Activated CD4-positive, alpha-beta T cell treated with anti-CD3 and anti-CD28 coated beads, Interleukin-2, amount 50 U/mL, for 16 hours (primary cell): ENCODE results near the gene SLC19A1.

Source experiments
- DNase-seq: peaks from one replicate; pipeline ENCODE4 v3.0.0-alpha.2; 2020

SLC19A1 gene

GRCh38 chr21:45461806-45462341, 80.4 kb downstream of the SLC19A1 start:
- DNase-seq, result no peak

- DNase-seq, result no peak
Observed at GRCh38 chr21:45461369-45461750, 80.9 kb downstream of the SLC19A1 start.

- DNase-seq, result no peak
Observed at GRCh38 chr21:45460611-45461368, 81.5 kb downstream of the SLC19A1 start.

GRCh38 chr21:45460011-45460565, 82.2 kb downstream of the SLC19A1 start:
- DNase-seq, result no peak

- DNase-seq, result no peak
Observed at GRCh38 chr21:45459171-45460010, 82.8 kb downstream of the SLC19A1 start.

- DNase-seq, result no peak
Observed at GRCh38 chr21:45458281-45459170, 83.7 kb downstream of the SLC19A1 start.

- DNase-seq, result no peak
Observed at GRCh38 chr21:45457832-45458172, 84.4 kb downstream of the SLC19A1 start.

GRCh38 chr21:45457161-45457831, 84.9 kb downstream of the SLC19A1 start:
- no peak for DNase-seq

- no peak for DNase-seq
Observed at GRCh38 chr21:45456584-45457160, 85.6 kb downstream of the SLC19A1 start.

GRCh38 chr21:45455674-45456583, 86.3 kb downstream of the SLC19A1 start:
- DNase-seq, result no peak

- no peak for DNase-seq
Observed at GRCh38 chr21:45454926-45455673, 87.1 kb downstream of the SLC19A1 start.

GRCh38 chr21:45454060-45454925, 87.9 kb downstream of the SLC19A1 start:
- DNase-seq, result no peak

- DNase-seq, result no peak
Observed at GRCh38 chr21:45453308-45453950, 88.8 kb downstream of the SLC19A1 start.

- no peak for DNase-seq
Observed at GRCh38 chr21:45452696-45453307, 89.4 kb downstream of the SLC19A1 start.

- no peak for DNase-seq
Observed at GRCh38 chr21:45451771-45452182, 90.5 kb downstream of the SLC19A1 start.

- DNase-seq, result no peak
Observed at GRCh38 chr21:45451091-45451740, 91.0 kb downstream of the SLC19A1 start.

GRCh38 chr21:45450423-45451090, 91.7 kb downstream of the SLC19A1 start:
- no peak for DNase-seq
